OCI-LY7 (cell line): ENCODE measurements around the gene MLX. TPM values are rescaled to one million over a fixed set of nuclear protein-coding genes. Genes with fewer than 3 reads are reported as not detected.

Source experiments
- BruUV-seq: library from RNA; stranded (reverse); fragments of 400-500 nt; replicated peaks from 2 replicates; lab custom pipeline; 2021; lab: Mats Ljungman, UMichigan
- CTCF ChIA-PET: fragments of 300-600 bp; sonication (Branson Sonifier 250); formaldehyde crosslinking; loops from one replicate; lab custom pipeline; 2022; ENCODE audit warnings: antibody characterized with exemption; ENCODE audit not compliant: unreplicated experiment; lab: Charles Lee
- POLR2A ChIA-PET: fragments of 300-600 bp; sonication (Branson Sonifier 250); formaldehyde crosslinking; loops from one replicate; lab custom pipeline; 2022; ENCODE audit warnings: antibody characterized with exemption; lab: Charles Lee
- DNase-seq: peaks from one replicate; pipeline ENCODE4 v3.0.0-alpha.2; 2015; ENCODE audit warnings: low spot score
- H2AFZ ChIP-seq: fragments of 200-600 bp; sonication (generic), shearing (Covaris generic); 2 replicates; pipeline ENCODE4 v1.6.1; 2014; ENCODE audit warnings: mild to moderate bottlenecking, antibody characterized with exemption, low read length, moderate library complexity
- H3K27ac ChIP-seq: fragments of 200-600 bp; sonication (generic); 2 replicates; pipeline ENCODE4 v1.5.1; 2014; ENCODE audit warnings: mixed run types, low read depth, mild to moderate bottlenecking, moderate library complexity, low read length, inconsistent platforms; ENCODE audit not compliant: poor library complexity, severe bottlenecking
- H3K36me3 ChIP-seq: fragments of 200-600 bp; sonication (generic); 2 replicates; pipeline ENCODE4 v1.6.1; 2014; ENCODE audit warnings: mild to moderate bottlenecking, antibody characterized with exemption, low read length, moderate library complexity, mixed read lengths; ENCODE audit not compliant: insufficient read depth
- H3K4me1 ChIP-seq: fragments of 200-600 bp; sonication (generic); 2 replicates; pipeline ENCODE4 v1.5.1; 2014; ENCODE audit warnings: mild to moderate bottlenecking, low read length; ENCODE audit not compliant: insufficient read depth, poor library complexity, severe bottlenecking
- H3K4me2 ChIP-seq: fragments of 200-600 bp; sonication (generic); 2 replicates; pipeline ENCODE4 v1.6.1; 2014; ENCODE audit warnings: mild to moderate bottlenecking, low read length
- H3K4me3 ChIP-seq: fragments of 200-600 bp; sonication (generic); 2 replicates; pipeline ENCODE4 v1.5.1; 2014; ENCODE audit warnings: mild to moderate bottlenecking, low read depth, low read length; ENCODE audit not compliant: poor library complexity, severe bottlenecking
- H3K79me2 ChIP-seq: fragments of 200-600 bp; sonication (generic); 2 replicates; pipeline ENCODE4 v1.6.1; 2016; ENCODE audit warnings: low read depth, mild to moderate bottlenecking, low read length, moderate library complexity, mixed read lengths; ENCODE audit not compliant: insufficient read depth
- H3K9me2 ChIP-seq: fragments of 200-600 bp; sonication (generic); 2 replicates; pipeline ENCODE4 v1.6.1; 2016; ENCODE audit warnings: mild to moderate bottlenecking, low read length, mixed read lengths; ENCODE audit not compliant: insufficient read depth
- H3K9me3 ChIP-seq: fragments of 200-600 bp; sonication (generic); 2 replicates; pipeline ENCODE4 v1.6.1; 2014; ENCODE audit warnings: mild to moderate bottlenecking, mixed run types, low read length, mixed read lengths
- H4K20me1 ChIP-seq: fragments of 200-600 bp; sonication (generic); 2 replicates; pipeline ENCODE4 v1.6.1; 2014; ENCODE audit warnings: mild to moderate bottlenecking, antibody characterized with exemption, low read length, moderate library complexity, mixed read lengths; ENCODE audit not compliant: insufficient read depth
- CTCF ChIP-seq: fragments of 200-600 bp; sonication (generic); conservative IDR thresholded peaks from 2 replicates; pipeline ENCODE4 v1.5.1; 2014; ENCODE audit warnings: mild to moderate bottlenecking, antibody characterized with exemption, low read length, moderate library complexity, mixed read lengths
- EZH2phosphoT487 ChIP-seq: fragments of 200-600 bp; sonication (generic); IDR thresholded peaks from 2 replicates; pipeline ENCODE4 v1.6.1; 2018; ENCODE audit warnings: low read depth, borderline replicate concordance, mild to moderate bottlenecking, mixed run types, antibody characterized with exemption, low read length, moderate library complexity, mixed read lengths
- intact Hi-C: fragments of 100-400 bp; cut with micrococcal nuclease; formaldehyde crosslinking; loops from one replicate; pipeline ENCODE4 v1.10.0; 2022; ENCODE audit not compliant: unreplicated experiment
- total RNA-seq, 2 experiments: library from RNA; depleted of rRNA in 1 of 2; stranded (reverse); fragments of >200 nt in 1 of 2; shearing (Covaris generic) in 1 of 2; gene quantifications; 2 replicates each; pipeline ENCODE4 v1.2.3, GENCODE V29; 2014 to 2022

The MLX gene
- total RNA-seq, 2 experiments from 2014 or later, result 33.6 to 51.2 TPM

DNA sequence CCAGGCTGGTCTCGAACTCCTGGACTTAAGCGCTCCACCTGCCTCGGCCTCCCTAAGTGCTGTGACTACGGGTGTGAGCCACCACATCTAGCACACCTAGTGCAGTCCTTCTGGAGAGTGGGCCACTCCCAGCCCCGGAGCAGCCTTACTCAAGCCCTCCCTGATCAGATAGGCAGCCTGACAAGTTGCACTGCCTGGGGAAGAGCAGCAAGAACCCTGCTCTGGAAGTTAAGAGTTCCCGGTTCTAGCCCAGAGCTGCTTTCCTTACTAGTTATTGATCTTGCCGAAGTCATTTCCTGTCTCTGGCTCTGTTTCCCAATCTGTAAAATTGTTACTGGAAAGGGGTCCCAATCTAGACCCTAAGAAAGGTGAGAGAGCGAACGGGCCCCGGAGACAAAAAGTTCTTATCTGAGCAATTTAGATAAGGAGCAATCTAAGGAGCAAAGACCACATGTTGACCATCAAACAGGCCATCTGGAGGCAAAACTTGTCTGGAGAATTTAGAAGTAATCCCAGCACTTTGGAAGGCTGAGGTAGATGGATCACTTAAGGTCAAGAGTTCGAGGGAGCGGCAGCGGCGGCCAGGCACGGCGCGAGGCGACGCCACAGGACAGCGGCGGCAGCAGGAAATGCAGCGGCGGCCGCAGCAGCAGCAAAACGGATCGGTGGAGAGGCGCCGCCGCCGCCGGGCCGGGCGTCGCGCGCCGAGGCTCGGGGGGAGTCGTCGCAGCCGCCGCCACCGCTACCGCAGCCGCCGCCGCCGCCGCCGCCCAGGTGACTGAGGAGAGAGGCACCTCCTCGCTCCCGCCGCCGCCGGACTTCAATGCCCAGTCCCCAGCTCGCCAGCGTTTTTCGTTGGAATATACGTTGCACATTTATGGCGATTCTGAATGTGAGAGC is 35.2 kb upstream of the MLX start:
- ChIA-PET POLR2A (interaction anchor here (1.4 kb wide), 1 partner anchor 514 kb away, joined by 3 read pairs; the partner anchor contains the start of gene DNAJC7), CTCF (no interaction called here)
- Histone ChIP-seq H2AFZ (peak overlapping the region; percentile 56; the same call in 1 of the 2 replicates), H3K4me2 (peak overlapping the region; percentile 64), H3K9me3 (no peaks in the 10 kb centered on the region), H3K27ac (no peak overlapping the region), H3K9me2 (no peaks in the 10 kb centered on the region), H3K4me3 (no peak overlapping the region), H3K79me2 (peaks cover under 1% of the 10 kb centered on the region; the same call in 1 of the 2 replicates), H3K4me1 (peaks cover 30% of the 10 kb centered on the region), H4K20me1 (no peaks in the 10 kb centered on the region), H3K36me3 (no peaks in the 10 kb centered on the region)
- intact Hi-C loops, result no loop called here
- BruUV-seq, result no TSS peak
- TF ChIP-seq CTCF, result no peak
- TF ChIP-seq EZH2phosphoT487, result no peak
- DNase-seq, result peak; percentile 32

DNA sequence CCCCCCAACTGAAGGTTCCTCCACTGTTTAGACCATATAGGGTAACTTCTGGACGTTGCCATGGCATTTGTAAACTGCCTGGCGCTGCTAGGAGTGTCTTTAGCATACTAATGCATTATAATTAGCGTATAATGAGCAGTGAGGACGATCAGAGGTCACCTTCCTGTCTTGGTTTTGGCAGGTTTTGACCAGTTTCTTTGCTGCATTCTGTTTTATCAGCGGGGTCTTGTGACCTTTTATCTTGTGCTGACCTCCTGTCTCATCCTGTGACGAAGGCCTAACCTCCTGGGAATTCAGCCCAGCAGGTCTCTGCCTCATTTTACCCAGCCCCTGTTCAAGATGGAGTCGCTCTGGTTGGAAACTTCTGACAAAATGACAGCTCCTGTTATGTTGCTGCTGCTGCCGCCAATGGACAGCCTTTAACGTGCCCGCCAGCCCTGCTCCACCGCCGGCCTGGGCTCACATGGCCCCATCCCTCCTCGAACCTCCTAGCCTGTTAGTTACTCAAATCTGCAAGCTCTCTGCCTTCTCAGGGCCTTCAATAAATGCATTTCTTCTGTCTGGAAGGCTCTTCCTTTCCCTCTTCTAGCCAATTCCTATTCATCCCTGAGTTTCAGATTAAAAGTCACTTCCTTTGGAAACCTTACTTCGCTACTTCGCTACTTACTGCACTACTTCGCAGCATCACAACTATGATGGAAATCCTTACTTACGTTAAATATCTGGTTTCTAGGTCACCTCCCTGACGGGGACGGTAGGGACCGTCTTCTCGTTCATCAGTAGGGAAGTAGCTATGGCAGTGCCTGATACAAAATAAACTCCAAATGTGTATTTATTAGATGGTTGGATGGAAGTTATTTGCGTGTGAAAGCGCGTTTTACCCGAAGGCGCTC is 31.5 kb upstream of the MLX start:
- Histone ChIP-seq H3K4me3 (peak overlapping the region; percentile 79), H3K4me2 (peak overlapping the region; percentile 80), H3K4me1 (peaks cover 31% of the 10 kb centered on the region), H3K9me2 (no peaks in the 10 kb centered on the region), H3K79me2 (peaks cover 4% of the 10 kb centered on the region; the same call in 1 of the 2 replicates), H4K20me1 (no peaks in the 10 kb centered on the region), H3K9me3 (no peaks in the 10 kb centered on the region), H3K36me3 (peaks cover 9% of the 10 kb centered on the region), H3K27ac (peak overlapping the region; percentile 60), H2AFZ (peak overlapping the region; percentile 66)
- CTCF ChIA-PET, result interaction anchor here (0.5 kb wide), 1 partner anchor 480 kb away, joined by 11 read pairs; no protein-coding TSS in a partner anchor
- TF ChIP-seq CTCF, result no peak
- no peak for TF ChIP-seq EZH2phosphoT487
- BruUV-seq, result TSS peak; percentile 93
- DNase-seq, result peak; percentile 37
- intact Hi-C loops, result loop anchor here (5.0 kb wide), 1 partner anchor 403 kb away; no protein-coding TSS in a partner anchor
- POLR2A ChIA-PET, result no interaction called here
